ENCODE measurements around the gene CRYBG1. TPM values are rescaled to one million over a fixed set of nuclear protein-coding genes. Genes with fewer than 3 reads are reported as not detected.

Gene CRYBG1
- total RNA-seq, 1 experiment from 2014 or later = 19.9 TPM

- Histone ChIP-seq H3K4me1 (ENCODE audit: insufficient read depth, low read length) (peaks cover 22% of the 10 kb centered on the region), H3F3A (ENCODE audit: low read length, unreplicated experiment) (no peaks in the 10 kb centered on the region), H2AFZ (ENCODE audit: low read length) (no peak overlapping the region), H3K4me3 (ENCODE audit: low read length) (no peak overlapping the region), H3K36me3 (ENCODE audit: low read depth, low read length) (peaks cover 13% of the 10 kb centered on the region), H3K79me2 (ENCODE audit: low read length) (no peaks in the 10 kb centered on the region), H3K27ac (ENCODE audit: low read length) (no peak overlapping the region), H4K20me1 (ENCODE audit: low read length) (no peaks in the 10 kb centered on the region), H3K9me2 (replicated peaks; ENCODE audit: low read length) (no peaks in the 10 kb centered on the region), H3K27me3 (ENCODE audit: low read length) (no peaks in the 10 kb centered on the region), H3K9me3 (ENCODE audit: low read length) (no peaks in the 10 kb centered on the region), H3K9ac (ENCODE audit: low read length) (no peak overlapping the region), H3K4me2 (ENCODE audit: low read length) (no peak overlapping the region)
- DNase-seq = no peak
- no TSS peak for BruUV-seq (replicated peaks)
- ATAC-seq = no peak
- intact Hi-C loops (cut with micrococcal nuclease) = no loop called here
- ChIA-PET CTCF (no interaction called here), POLR2A (ENCODE audit: unreplicated experiment) (no interaction called here)
- TF ChIP-seq EZH2phosphoT487 (IDR thresholded peaks at IDR 0.05; ENCODE audit: borderline replicate concordance, low read length) (no peak), EZH2 (IDR thresholded peaks at IDR 0.05; ENCODE audit: low read length, unreplicated experiment) (no peak), CTCF (conservative IDR thresholded peaks at IDR 0.05; ENCODE audit: low read depth, low read length) (no peak)
Observed at GRCh38 chr6:106572436-106572835, 211.9 kb downstream of the CRYBG1 start.

- ChIA-PET CTCF (no interaction called here), POLR2A (ENCODE audit: unreplicated experiment) (interaction anchor here (0.5 kb wide), 1 partner anchor 133 kb away, joined by 8 read pairs; no protein-coding TSS in a partner anchor)
- H3K9me2 ChIP-seq (replicated peaks; ENCODE audit: low read length) = no peaks in the 10 kb centered on the region
Observed at GRCh38 chr6:106572875-106573585, 212.5 kb downstream of the CRYBG1 start.

More at GRCh38 chr6:106572875-106573585, 212.5 kb downstream of the CRYBG1 start:
- no peaks in the 10 kb centered on the region for H3K9me3 ChIP-seq (ENCODE audit: low read length)
- H3K4me1 ChIP-seq (ENCODE audit: insufficient read depth, low read length) = peaks cover 21% of the 10 kb centered on the region
- H3K4me3 ChIP-seq (ENCODE audit: low read length) = no peak overlapping the region
- no peaks in the 10 kb centered on the region for H3F3A ChIP-seq (ENCODE audit: low read length, unreplicated experiment)
- H3K79me2 ChIP-seq (ENCODE audit: low read length) = no peaks in the 10 kb centered on the region
- no peaks in the 10 kb centered on the region for H3K27me3 ChIP-seq (ENCODE audit: low read length)
- H3K9ac ChIP-seq (ENCODE audit: low read length) = no peak overlapping the region
- H4K20me1 ChIP-seq (ENCODE audit: low read length) = no peaks in the 10 kb centered on the region
- H3K27ac ChIP-seq (ENCODE audit: low read length) = no peak overlapping the region
- ATAC-seq (no peak), DNase-seq (no peak)
- H2AFZ ChIP-seq (ENCODE audit: low read length) = no peak overlapping the region
- peaks cover 13% of the 10 kb centered on the region for H3K36me3 ChIP-seq (ENCODE audit: low read depth, low read length)
- no peak overlapping the region for H3K4me2 ChIP-seq (ENCODE audit: low read length)
- TF ChIP-seq EZH2 (IDR thresholded peaks at IDR 0.05; ENCODE audit: low read length, unreplicated experiment) (no peak), CTCF (conservative IDR thresholded peaks at IDR 0.05; ENCODE audit: low read depth, low read length) (no peak), EZH2phosphoT487 (IDR thresholded peaks at IDR 0.05; ENCODE audit: borderline replicate concordance, low read length) (no peak)
- no TSS peak for BruUV-seq (replicated peaks)
- intact Hi-C loops (cut with micrococcal nuclease) = no loop called here

All from PC-3 (cell line).